Measurements from ENCODE around the gene SRPK3.

SRPK3 gene

GRCh38 chrX:153766871-153767673 lies 13.8 kb upstream of the SRPK3 start:
- H3K9ac ChIP-seq: peak overlapping the region in 3 of 11 experiments; percentile 23 to 66 (median 50); a peak in 2 of 22 replicates
- peak overlapping the region in 2 of 11 experiments; percentile 58 to 71; a peak in 4 of 22 replicates for H3K27ac ChIP-seq
- H3K36me3 ChIP-seq: no peaks in the 10 kb centered on the region
- peak overlapping the region; percentile 63 to 84 (median 75) for H3K4me2 ChIP-seq
- peaks cover 10 to 67% (median 22%) of the 10 kb centered on the region in 11 experiments; a peak in 19 of 22 replicates for H3K27me3 ChIP-seq
- no peak for TF ChIP-seq Cebpa-rat (IDR thresholded peaks at IDR 0.05)
- H3K4me1 ChIP-seq: peaks cover 57 to 63% (median 61%) of the 10 kb centered on the region in 10 experiments
- H4K20me1 ChIP-seq: peaks cover 0 to 69% (median 24%) of the 10 kb centered on the region in 11 experiments; a peak in 11 of 22 replicates
- H3K4me3 ChIP-seq: no peak overlapping the region; a peak in 1 of 20 replicates
- H3K9me3 ChIP-seq (replicated peaks in 1 of 11): peaks cover 0 to 5% (median 0%) of the 10 kb centered on the region in 11 experiments; a peak in 5 of 22 replicates

- no peak for TF ChIP-seq Cebpa-rat (IDR thresholded peaks at IDR 0.05)
- H3K4me2 ChIP-seq: peak overlapping the region; percentile 52 to 84 (median 74)
- no peak overlapping the region; a peak in 1 of 20 replicates for H3K4me3 ChIP-seq
- H3K27me3 ChIP-seq: peaks cover 6 to 61% (median 18%) of the 10 kb centered on the region in 11 experiments; a peak in 19 of 22 replicates
- peaks cover 0 to 70% (median 18%) of the 10 kb centered on the region in 11 experiments; a peak in 11 of 22 replicates for H4K20me1 ChIP-seq
- peak overlapping the region in 8 of 11 experiments; percentile 5 to 57 (median 44); a peak in 4 of 22 replicates for H3K9ac ChIP-seq
- H3K4me1 ChIP-seq: peaks cover 57 to 69% (median 65%) of the 10 kb centered on the region in 10 experiments
- peak overlapping the region in 8 of 11 experiments; percentile 19 to 59 (median 57); a peak in 14 of 22 replicates for H3K27ac ChIP-seq
- peaks cover 0 to 9% (median 0%) of the 10 kb centered on the region in 11 experiments; a peak in 6 of 22 replicates for H3K9me3 ChIP-seq (replicated peaks in 1 of 11)
- H3K36me3 ChIP-seq: no peaks in the 10 kb centered on the region
Measured at GRCh38 chrX:153767674-153768055, 13.2 kb upstream of the SRPK3 start.

GRCh38 chrX:153768311-153769157 lies 12.3 kb upstream of the SRPK3 start:
- Histone ChIP-seq H3K36me3 (no peaks in the 10 kb centered on the region), H4K20me1 (peaks cover 0 to 70% (median 10%) of the 10 kb centered on the region in 11 experiments; a peak in 10 of 22 replicates), H3K9me3 (replicated peaks in 1 of 11) (peaks cover 0 to 18% (median 7%) of the 10 kb centered on the region in 11 experiments; a peak in 9 of 22 replicates), H3K4me1 (peaks cover 57 to 68% (median 64%) of the 10 kb centered on the region in 10 experiments), H3K27me3 (peaks cover 0 to 52% (median 10%) of the 10 kb centered on the region in 11 experiments; a peak in 14 of 22 replicates), H3K4me3 (peak overlapping the region in 1 of 10 experiments; percentile 52; a peak in 3 of 20 replicates), H3K9ac (peak overlapping the region in 9 of 11 experiments; percentile 5 to 57 (median 42); a peak in 9 of 22 replicates), H3K27ac (peak overlapping the region in 9 of 11 experiments; percentile 19 to 59 (median 56); a peak in 17 of 22 replicates), H3K4me2 (peak overlapping the region; percentile 52 to 84 (median 74))
- no peak for TF ChIP-seq Cebpa-rat (IDR thresholded peaks at IDR 0.05)

- H3K4me2 ChIP-seq: peak overlapping the region; percentile 52 to 84 (median 74); a peak in 17 of 22 replicates
- no peak for TF ChIP-seq Cebpa-rat (IDR thresholded peaks at IDR 0.05)
- no peak overlapping the region for H3K9ac ChIP-seq
- peaks cover 50 to 60% (median 58%) of the 10 kb centered on the region in 10 experiments for H3K4me1 ChIP-seq
- peaks cover 0 to 70% (median 4%) of the 10 kb centered on the region in 11 experiments; a peak in 10 of 22 replicates for H4K20me1 ChIP-seq
- peaks cover 0 to 48% (median 7%) of the 10 kb centered on the region in 11 experiments; a peak in 11 of 22 replicates for H3K27me3 ChIP-seq
- no peak overlapping the region for H3K4me3 ChIP-seq
- H3K36me3 ChIP-seq: no peaks in the 10 kb centered on the region
- H3K9me3 ChIP-seq (replicated peaks in 1 of 11): peaks cover 0 to 26% (median 14%) of the 10 kb centered on the region in 11 experiments; a peak in 11 of 22 replicates
- H3K27ac ChIP-seq: 0 out of 22 replicates have a peak overlapping the region, but pooled peaks of 3 of the 11 experiments have one; percentile 35 to 58 (median 56)
Measured at GRCh38 chrX:153769158-153769864, 11.5 kb upstream of the SRPK3 start.

- Histone ChIP-seq H3K9ac (no peak overlapping the region), H3K4me3 (no peak overlapping the region), H3K9me3 (replicated peaks in 1 of 11) (peaks cover 0 to 33% (median 22%) of the 10 kb centered on the region in 11 experiments; a peak in 13 of 22 replicates), H3K4me1 (peaks cover 43 to 53% (median 51%) of the 10 kb centered on the region in 10 experiments), H3K36me3 (no peaks in the 10 kb centered on the region), H4K20me1 (peaks cover 0 to 67% (median 0%) of the 10 kb centered on the region in 11 experiments; a peak in 9 of 22 replicates), H3K27me3 (peaks cover 0 to 41% (median 5%) of the 10 kb centered on the region in 11 experiments; a peak in 9 of 22 replicates), H3K4me2 (no peak overlapping the region; a peak in 2 of 22 replicates), H3K27ac (no peak overlapping the region)
- no peak for TF ChIP-seq Cebpa-rat (IDR thresholded peaks at IDR 0.05)
Measured at GRCh38 chrX:153769865-153770600, 10.8 kb upstream of the SRPK3 start.

GRCh38 chrX:153770601-153771414 lies 10.0 kb upstream of the SRPK3 start:
- Histone ChIP-seq H3K27me3 (peaks cover 0 to 33% (median 5%) of the 10 kb centered on the region in 11 experiments; a peak in 6 of 22 replicates), H3K9ac (no peak overlapping the region), H4K20me1 (peaks cover 0 to 59% (median 0%) of the 10 kb centered on the region in 11 experiments; a peak in 8 of 22 replicates), H3K4me1 (peaks cover 35 to 46% (median 43%) of the 10 kb centered on the region in 10 experiments), H3K4me2 (no peak overlapping the region), H3K27ac (no peak overlapping the region), H3K36me3 (no peaks in the 10 kb centered on the region), H3K4me3 (no peak overlapping the region), H3K9me3 (replicated peaks in 1 of 11) (peaks cover 0 to 41% (median 26%) of the 10 kb centered on the region in 11 experiments; a peak in 13 of 22 replicates)
- no peak for TF ChIP-seq Cebpa-rat (IDR thresholded peaks at IDR 0.05)
